K562 (cell line): Measurements from ENCODE around the gene IFT52. TPM values are rescaled to one million over a fixed set of nuclear protein-coding genes. Genes with fewer than 3 reads are reported as not detected.
A peak's percentile ranks its signal among the peaks of the same experiment; 100 is the strongest.

ENCODE experiments used
- CBX8 ChIP-seq: fragments of 200-600 bp; sonication (generic); IDR thresholded peaks from 2 replicates; pipeline ENCODE4 v1.6.1; 2012; ENCODE audit warnings: borderline replicate concordance, mixed run types, low read depth, mild to moderate bottlenecking, moderate library complexity, mixed read lengths, low read length, control low read depth, inconsistent platforms; ENCODE audit not compliant: poor library complexity, severe bottlenecking; ENCODE audit errors: extremely low read depth
- FOXK2 ChIP-seq, 2 experiments: fragments of 450-650 bp; IDR thresholded peaks in 1 of 2; conservative IDR thresholded peaks in 1 of 2; 2 replicates each; pipeline ENCODE4 v1.6.1; 2016; ENCODE audit warnings: low read depth in 2 of 2, mild to moderate bottlenecking in 1 of 2
- KDM5B ChIP-seq: fragments of 200-600 bp; sonication (generic); IDR thresholded peaks from 2 replicates; pipeline ENCODE4 v1.6.1; 2012; ENCODE audit warnings: low read depth, mild to moderate bottlenecking, moderate library complexity, low read length, control low read depth, inconsistent platforms; ENCODE audit not compliant: insufficient replicate concordance
- L3MBTL2 ChIP-seq: fragments of 450-650 bp; IDR thresholded peaks from 2 replicates; pipeline ENCODE4 v1.6.1; 2016; ENCODE audit warnings: mild to moderate bottlenecking, moderate library complexity
- NCOA2 ChIP-seq, 2 experiments: fragments of 450-650 bp; IDR thresholded peaks; 2 replicates each; pipeline ENCODE4 v1.6.1; 2018; ENCODE audit warnings: mild to moderate bottlenecking in 2 of 2, moderate library complexity in 1 of 2; ENCODE audit not compliant: partially characterized antibody in 2 of 2
- NFXL1 ChIP-seq: fragments of 450-650 bp; formaldehyde crosslinking; IDR thresholded peaks from 2 replicates; pipeline ENCODE4 v1.4.0; 2021; ENCODE audit warnings: mild to moderate bottlenecking
- POLR2AphosphoS5 ChIP-seq: IDR thresholded peaks from 2 replicates; pipeline ENCODE4 v1.6.1; 2011; ENCODE audit warnings: mild to moderate bottlenecking, low read depth, low read length, moderate library complexity; ENCODE audit not compliant: control insufficient read depth, insufficient read depth
- RBFOX2 ChIP-seq: fragments of 200-400 bp; formaldehyde crosslinking; IDR thresholded peaks from 2 replicates; pipeline ENCODE4 v1.6.1; 2017; ENCODE audit warnings: low read depth, mild to moderate bottlenecking, low read length, moderate library complexity
- SNIP1 ChIP-seq: fragments of 450-650 bp; IDR thresholded peaks from 2 replicates; pipeline ENCODE4 v1.7.1; 2017; ENCODE audit warnings: low read depth, mild to moderate bottlenecking
- SRSF7 ChIP-seq: fragments of 200-400 bp; formaldehyde crosslinking; optimal IDR thresholded peaks from 2 replicates; pipeline ENCODE3; 2017; ENCODE audit warnings: mild to moderate bottlenecking, low read depth, low read length
- U2AF1 ChIP-seq: fragments of 200-400 bp; formaldehyde crosslinking; optimal IDR thresholded peaks from 2 replicates; pipeline ENCODE3; 2017; ENCODE audit warnings: mild to moderate bottlenecking, low read depth, low read length, moderate library complexity
- ZBTB17 ChIP-seq: fragments of 450-650 bp; formaldehyde crosslinking; IDR thresholded peaks from 2 replicates; pipeline ENCODE4 v1.4.0; 2020; ENCODE audit warnings: mild to moderate bottlenecking
- polyA plus RNA-seq, 8 experiments: library from polyadenylated mRNA; depleted of rRNA in 4 of 8; stranded (reverse) in 5 of 8; unstranded in 3 of 8; fragments of >200 nt; fragmentation: Nextera tagmentation in 2 of 8; fragmentation: Illumina TruSeq in 1 of 8; extraction: Ambion mirVana in 2 of 8; extraction: Trizol in 1 of 8; gene quantifications; 2 replicates each; pipeline versions ENCODE4 v1.2.1 to v1.2.3, GENCODE V29; 2011 to 2014; ENCODE audit warnings: inconsistent platforms in 1 of 8, missing spikeins in 1 of 8
- total RNA-seq, 7 experiments: library from RNA; depleted of rRNA in 6 of 7; stranded (reverse); fragments of >200 nt in 6 of 7; fragmentation: Illumina TruSeq in 2 of 7; extraction: Trizol in 2 of 7; gene quantifications; 2 replicates each; pipeline versions ENCODE4 v1.2.1 to v1.2.3, GENCODE V29; 2011 to 2021; ENCODE audit warnings: low replicate concordance in 1 of 7
- TF ChIP-seq, protein P1 (sequence below): fragments of 450-650 bp; formaldehyde crosslinking; IDR thresholded peaks from 2 replicates; pipeline ENCODE4 v1.4.0; 2020; ENCODE audit warnings: mild to moderate bottlenecking, moderate library complexity
- TF ChIP-seq, protein P2 (sequence below), 2 experiments: fragments of 200-800 bp in 1 of 2; sonication (Bioruptor generic) in 1 of 2; sonication (generic) in 1 of 2; formaldehyde crosslinking in 1 of 2; IDR thresholded peaks in 1 of 2; conservative IDR thresholded peaks in 1 of 2; 2 replicates each; pipeline versions ENCODE4 v1.5.0 to v1.6.1; 2016 to 2020; ENCODE audit warnings: missing compliant biosample characterization in 1 of 2, missing genetic modification characterization in 1 of 2, missing genetic modification reagents in 1 of 2
- TF ChIP-seq, protein P3 (sequence below): fragments of 200-800 bp; sonication (Bioruptor generic); IDR thresholded peaks from 2 replicates; pipeline ENCODE4 v1.6.1; 2017; ENCODE audit warnings: missing genetic modification characterization, missing compliant biosample characterization
- TF ChIP-seq, protein P4 (sequence below): fragments of 450-650 bp; formaldehyde crosslinking; IDR thresholded peaks from 2 replicates; pipeline ENCODE4 v1.4.0; 2022; ENCODE audit warnings: missing genetic modification characterization
- TF ChIP-seq, protein P5 (sequence below): fragments of 450-650 bp; IDR thresholded peaks from 2 replicates; pipeline ENCODE4 v1.6.1; 2016; ENCODE audit warnings: low read depth, mild to moderate bottlenecking, moderate library complexity

IFT52 gene
- total and polyA plus RNA-seq, 9 of the 15 experiments (the other 6 are each of a cell fraction or from before 2014, with no cell fraction given) = 11.0 to 31.4 (median 20.4) TPM

DNA sequence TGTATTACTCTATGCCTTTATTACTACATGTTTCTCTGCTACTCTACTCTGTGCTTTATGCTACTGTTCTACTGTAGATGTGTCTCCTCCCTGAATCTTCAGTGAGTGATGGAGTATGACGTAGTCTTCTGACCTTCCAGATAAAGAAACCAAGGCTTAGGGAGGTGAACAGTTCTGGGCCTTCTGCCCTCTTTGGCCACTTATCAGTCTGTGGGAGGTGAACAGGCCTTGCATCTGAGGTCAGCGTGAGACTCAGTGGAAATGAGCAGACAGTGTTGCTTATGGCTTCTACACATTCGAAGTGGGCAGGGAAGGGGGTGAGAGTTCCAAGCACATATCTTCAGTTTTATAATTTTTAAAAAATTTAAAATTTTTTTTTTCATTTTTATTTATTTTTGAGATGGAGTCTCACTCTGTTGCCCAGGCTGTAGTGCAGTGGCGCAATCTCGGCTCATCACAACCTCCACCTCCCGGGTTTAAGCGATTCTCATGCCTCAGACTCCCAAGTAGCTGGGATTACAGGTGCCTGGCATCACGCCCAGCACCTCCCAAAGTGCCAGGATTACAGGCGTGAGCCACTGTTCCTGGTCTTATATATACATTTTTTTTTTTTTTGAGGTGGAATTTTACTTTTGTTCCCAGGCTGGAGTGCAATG, 100.3 kb downstream of the IFT52 start (continued):
- TF ChIP-seq, protein P1, sequence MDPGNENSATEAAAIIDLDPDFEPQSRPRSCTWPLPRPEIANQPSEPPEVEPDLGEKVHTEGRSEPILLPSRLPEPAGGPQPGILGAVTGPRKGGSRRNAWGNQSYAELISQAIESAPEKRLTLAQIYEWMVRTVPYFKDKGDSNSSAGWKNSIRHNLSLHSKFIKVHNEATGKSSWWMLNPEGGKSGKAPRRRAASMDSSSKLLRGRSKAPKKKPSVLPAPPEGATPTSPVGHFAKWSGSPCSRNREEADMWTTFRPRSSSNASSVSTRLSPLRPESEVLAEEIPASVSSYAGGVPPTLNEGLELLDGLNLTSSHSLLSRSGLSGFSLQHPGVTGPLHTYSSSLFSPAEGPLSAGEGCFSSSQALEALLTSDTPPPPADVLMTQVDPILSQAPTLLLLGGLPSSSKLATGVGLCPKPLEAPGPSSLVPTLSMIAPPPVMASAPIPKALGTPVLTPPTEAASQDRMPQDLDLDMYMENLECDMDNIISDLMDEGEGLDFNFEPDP (CRISPR knock-in tag) = no peak
- TF ChIP-seq NCOA2 (IDR thresholded peaks at IDR 0.05; ENCODE audit: partially characterized antibody in 2 of 2) (peak; percentile 68 to 77), L3MBTL2 (peak; percentile 54; the same call in 1 of the 2 replicates), POLR2AphosphoS5 (peak; percentile 96), FOXK2 (conservative IDR thresholded peaks at IDR 0.05 in 1 of 2, IDR thresholded peaks at IDR 0.05 in 1 of 2; ENCODE audit: low read depth in 2 of 2) (0 out of 4 replicates have a peak, but pooled peaks of 1 of the 2 experiments have one; percentile 33), SRSF7 (no peak), ZBTB17 (no peak), RBFOX2 (no peak), NFXL1 (no peak), U2AF1 (no peak), KDM5B (no peak), CBX8 (no peak), SNIP1 (no peak)
- TF ChIP-seq, protein P2, sequence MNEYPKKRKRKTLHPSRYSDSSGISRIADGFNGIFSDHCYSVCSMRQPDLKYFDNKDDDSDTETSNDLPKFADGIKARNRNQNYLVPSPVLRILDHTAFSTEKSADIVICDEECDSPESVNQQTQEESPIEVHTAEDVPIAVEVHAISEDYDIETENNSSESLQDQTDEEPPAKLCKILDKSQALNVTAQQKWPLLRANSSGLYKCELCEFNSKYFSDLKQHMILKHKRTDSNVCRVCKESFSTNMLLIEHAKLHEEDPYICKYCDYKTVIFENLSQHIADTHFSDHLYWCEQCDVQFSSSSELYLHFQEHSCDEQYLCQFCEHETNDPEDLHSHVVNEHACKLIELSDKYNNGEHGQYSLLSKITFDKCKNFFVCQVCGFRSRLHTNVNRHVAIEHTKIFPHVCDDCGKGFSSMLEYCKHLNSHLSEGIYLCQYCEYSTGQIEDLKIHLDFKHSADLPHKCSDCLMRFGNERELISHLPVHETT (CRISPR knock-in tag; conservative IDR thresholded peaks at IDR 0.05 in 1 of 2, IDR thresholded peaks at IDR 0.05 in 1 of 2) = peak in 1 of 2 experiments; percentile 79; a peak in 2 of 4 replicates
- TF ChIP-seq, protein P3, sequence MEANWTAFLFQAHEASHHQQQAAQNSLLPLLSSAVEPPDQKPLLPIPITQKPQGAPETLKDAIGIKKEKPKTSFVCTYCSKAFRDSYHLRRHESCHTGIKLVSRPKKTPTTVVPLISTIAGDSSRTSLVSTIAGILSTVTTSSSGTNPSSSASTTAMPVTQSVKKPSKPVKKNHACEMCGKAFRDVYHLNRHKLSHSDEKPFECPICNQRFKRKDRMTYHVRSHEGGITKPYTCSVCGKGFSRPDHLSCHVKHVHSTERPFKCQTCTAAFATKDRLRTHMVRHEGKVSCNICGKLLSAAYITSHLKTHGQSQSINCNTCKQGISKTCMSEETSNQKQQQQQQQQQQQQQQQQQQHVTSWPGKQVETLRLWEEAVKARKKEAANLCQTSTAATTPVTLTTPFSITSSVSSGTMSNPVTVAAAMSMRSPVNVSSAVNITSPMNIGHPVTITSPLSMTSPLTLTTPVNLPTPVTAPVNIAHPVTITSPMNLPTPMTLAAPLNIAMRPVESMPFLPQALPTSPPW (CRISPR knock-in tag) = peak; percentile 63
- TF ChIP-seq, protein P4, sequence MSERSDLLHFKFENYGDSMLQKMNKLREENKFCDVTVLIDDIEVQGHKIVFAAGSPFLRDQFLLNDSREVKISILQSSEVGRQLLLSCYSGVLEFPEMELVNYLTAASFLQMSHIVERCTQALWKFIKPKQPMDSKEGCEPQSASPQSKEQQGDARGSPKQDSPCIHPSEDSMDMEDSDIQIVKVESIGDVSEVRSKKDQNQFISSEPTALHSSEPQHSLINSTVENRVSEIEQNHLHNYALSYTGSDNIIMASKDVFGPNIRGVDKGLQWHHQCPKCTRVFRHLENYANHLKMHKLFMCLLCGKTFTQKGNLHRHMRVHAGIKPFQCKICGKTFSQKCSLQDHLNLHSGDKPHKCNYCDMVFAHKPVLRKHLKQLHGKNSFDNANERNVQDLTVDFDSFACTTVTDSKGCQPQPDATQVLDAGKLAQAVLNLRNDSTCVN (CRISPR knock-in tag) = no peak
- TF ChIP-seq, protein P5, sequence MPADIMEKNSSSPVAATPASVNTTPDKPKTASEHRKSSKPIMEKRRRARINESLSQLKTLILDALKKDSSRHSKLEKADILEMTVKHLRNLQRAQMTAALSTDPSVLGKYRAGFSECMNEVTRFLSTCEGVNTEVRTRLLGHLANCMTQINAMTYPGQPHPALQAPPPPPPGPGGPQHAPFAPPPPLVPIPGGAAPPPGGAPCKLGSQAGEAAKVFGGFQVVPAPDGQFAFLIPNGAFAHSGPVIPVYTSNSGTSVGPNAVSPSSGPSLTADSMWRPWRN = peak; percentile 25; the same call in 1 of the 2 replicates
